GM12878 (cell line): ENCODE data around the gene IQGAP2. TPM values are rescaled to one million over a fixed set of nuclear protein-coding genes. Genes with fewer than 3 reads are reported as not detected.

Experiments
- ATAC-seq: fragments of 200-7000 bp; cut with Tn5 transposase; 3 replicates; pipeline ENCODE4 v1.9.1; 2020; ENCODE audit warnings: mild to moderate bottlenecking, moderate library complexity
- BruUV-seq: library from RNA; stranded (reverse); fragments of 400-500 nt; replicated peaks from 2 replicates; lab custom pipeline; 2021; lab: Mats Ljungman, UMichigan
- CTCF ChIA-PET: fragments of 300-600 bp; sonication (Branson Sonifier 250); formaldehyde crosslinking; extraction: SDS; loops from one replicate; lab custom pipeline; 2021; ENCODE audit warnings: inconsistent platforms; lab: Yijun Ruan, JAX
- POLR2A ChIA-PET: fragments of 350-600 bp; formaldehyde crosslinking; extraction: SDS; loops from one replicate; lab custom pipeline; 2021; ENCODE audit warnings: inconsistent platforms; lab: Charles Lee
- RAD21 ChIA-PET: fragments of 300-600 bp; sonication (Branson Sonifier 250); formaldehyde crosslinking; loops from one replicate; lab custom pipeline; 2023; ENCODE audit warnings: antibody characterized with exemption; ENCODE audit not compliant: unreplicated experiment; lab: Charles Lee
- SMC1A ChIA-PET: fragments of 300-600 bp; sonication (Branson Sonifier 250); formaldehyde crosslinking; loops from one replicate; lab custom pipeline; 2023; ENCODE audit not compliant: unreplicated experiment, uncharacterized antibody; lab: Charles Lee
- DNase-seq: peaks from one replicate; pipeline ENCODE4 v3.0.0-alpha.2; 2011; ENCODE audit warnings: low read depth, low spot score
- FAIRE-seq: peaks from 3 replicates; lab custom pipeline; 2011; peaks lifted over from hg19 to GRCh38; lab: Jason Lieb, UNC
- H2AFZ ChIP-seq: 2 replicates; pipeline ENCODE4 v1.6.0; 2011; ENCODE audit warnings: low read depth, low read length, control low read depth; ENCODE audit not compliant: control insufficient read depth
- H3K27ac ChIP-seq: 2 replicates; pipeline ENCODE4 v1.5.1; 2011; ENCODE audit warnings: control low read depth; ENCODE audit not compliant: control insufficient read depth, insufficient read depth
- H3K27me3 ChIP-seq, 2 experiments: replicated peaks in 1 of 2; 2 replicates each; pipeline versions ENCODE4 v1.6.0 to v1.6.1; 2011; ENCODE audit warnings: low read length in 1 of 2; ENCODE audit not compliant: control insufficient read depth in 2 of 2, insufficient read depth in 2 of 2
- H3K36me3 ChIP-seq, 2 experiments: 2 replicates each; pipeline ENCODE4 v1.5.1; 2011; ENCODE audit warnings: low read length in 1 of 2; ENCODE audit not compliant: control insufficient read depth in 2 of 2, insufficient read depth in 2 of 2
- H3K4me1 ChIP-seq: 2 replicates; pipeline ENCODE4 v1.6.1; 2011; ENCODE audit warnings: mild to moderate bottlenecking, low read length, moderate library complexity, mixed read lengths; ENCODE audit not compliant: control insufficient read depth, insufficient read depth
- H3K4me2 ChIP-seq: 2 replicates; pipeline ENCODE4 v1.6.0; 2011; ENCODE audit warnings: control low read depth; ENCODE audit not compliant: control insufficient read depth, insufficient read depth
- H3K4me3 ChIP-seq: fragments of 200-600 bp; sonication (generic); 2 replicates; pipeline ENCODE4 v1.5.1; 2016
- H3K79me2 ChIP-seq: 2 replicates; pipeline ENCODE4 v1.6.0; 2011; ENCODE audit warnings: low read length; ENCODE audit not compliant: control insufficient read depth, insufficient read depth
- H3K9ac ChIP-seq: 2 replicates; pipeline ENCODE4 v1.8.0; 2011; ENCODE audit warnings: low read length, control low read depth, mixed read lengths; ENCODE audit not compliant: control insufficient read depth, insufficient read depth
- H3K9me3 ChIP-seq: replicated peaks from 3 replicates; pipeline ENCODE4 v1.5.1; 2011; ENCODE audit warnings: mild to moderate bottlenecking, low read length; ENCODE audit not compliant: control insufficient read depth, insufficient read depth
- H4K20me1 ChIP-seq: 2 replicates; pipeline ENCODE4 v1.6.0; 2011; ENCODE audit not compliant: control insufficient read depth, insufficient read depth
- EED ChIP-seq: sonication (generic); IDR thresholded peaks from 2 replicates; pipeline ENCODE4 v1.6.1; 2016; ENCODE audit warnings: antibody characterized with exemption, low read depth
- HCFC1 ChIP-seq: fragments of 150-350 bp; IDR thresholded peaks from 2 replicates; pipeline ENCODE4 v1.6.1; 2014; ENCODE audit warnings: low read length
- IKZF1 ChIP-seq: fragments of 450-650 bp; conservative IDR thresholded peaks from 2 replicates; pipeline ENCODE4 v1.6.1; 2017; ENCODE audit warnings: antibody characterized with exemption, mild to moderate bottlenecking
- MEF2B ChIP-seq: fragments of 450-650 bp; IDR thresholded peaks from 2 replicates; pipeline ENCODE4 v1.6.1; 2018; ENCODE audit warnings: mild to moderate bottlenecking, moderate library complexity; ENCODE audit not compliant: partially characterized antibody, poor library complexity, severe bottlenecking
- SMAD5 ChIP-seq: IDR thresholded peaks from 2 replicates; pipeline ENCODE4 v1.6.1; 2016; ENCODE audit warnings: antibody characterized with exemption, low read depth
- STAT1 ChIP-seq: fragments of 450-650 bp; conservative IDR thresholded peaks from 2 replicates; pipeline ENCODE4 v1.6.1; 2014; ENCODE audit warnings: antibody characterized with exemption, mild to moderate bottlenecking
- ZNF217 ChIP-seq: fragments of 450-650 bp; IDR thresholded peaks from 2 replicates; pipeline ENCODE4 v1.6.1; 2017; ENCODE audit warnings: antibody characterized with exemption, mild to moderate bottlenecking
- ZNF274 ChIP-seq: IDR thresholded peaks from one replicate; pipeline ENCODE4 v1.8.0; 2011; ENCODE audit not compliant: insufficient read length, insufficient read depth
- ZNF687 ChIP-seq: fragments of 450-650 bp; IDR thresholded peaks from 2 replicates; pipeline ENCODE4 v1.6.1; 2017; ENCODE audit warnings: mild to moderate bottlenecking, moderate library complexity
- ZSCAN29 ChIP-seq: fragments of 450-650 bp; IDR thresholded peaks from 2 replicates; pipeline ENCODE4 v1.6.1; 2017; ENCODE audit warnings: mild to moderate bottlenecking, moderate library complexity
- WGBS: methylation state at CpG from one replicate; pipeline ENCODE4 v1.1.6; 2016; ENCODE audit warnings: low lambda C conversion rate; ENCODE audit not compliant: insufficient replicate concordance, insufficient coverage; ENCODE audit errors: missing lambda C conversion rate; 5-methylcytosine and 5-hydroxymethylcytosine counted together
- in situ Hi-C: fragments of 300-500 bp; cut with MboI; formaldehyde crosslinking; loops from 9 replicates; pipeline ENCODE4 v1.14.3; 2018; ENCODE audit warnings: mixed read lengths
- intact Hi-C: fragments of 100-400 bp; cut with micrococcal nuclease; formaldehyde crosslinking; loops from one replicate; pipeline ENCODE4 v1.14.2; 2022; ENCODE audit not compliant: unreplicated experiment
- polyA plus RNA-seq, 11 experiments: library from polyadenylated mRNA; depleted of rRNA in 4 of 11; unstranded in 6 of 11; stranded (reverse) in 5 of 11; fragments of >200 nt; fragmentation: Nextera tagmentation in 4 of 11; fragmentation: Illumina TruSeq in 1 of 11; extraction: Ambion mirVana in 4 of 11; extraction: Trizol in 1 of 11; gene quantifications; 1 replicate in 1 of 11; 2 replicates in 10 of 11; pipeline versions ENCODE4 v1.2.1 to v1.2.3, GENCODE V29; 2011 to 2016; ENCODE audit warnings: inconsistent platforms in 2 of 11, missing spikeins in 2 of 11, low read depth in 1 of 11
- total RNA-seq, 4 experiments: library from RNA; depleted of rRNA in 3 of 4; stranded (reverse); fragments of >200 nt in 3 of 4; fragmentation: Illumina TruSeq in 1 of 4; extraction: Trizol in 1 of 4; gene quantifications; 2 replicates each; pipeline versions ENCODE4 v1.2.1 to v1.2.3, GENCODE V29; 2013 to 2021
- TF ChIP-seq, protein P1 (sequence below): fragments of 450-650 bp; IDR thresholded peaks from 2 replicates; pipeline ENCODE4 v1.6.1; 2016; ENCODE audit warnings: mild to moderate bottlenecking
- TF ChIP-seq, protein P2 (sequence below): IDR thresholded peaks from 2 replicates; pipeline ENCODE4 v1.6.1; 2011; ENCODE audit warnings: low read depth, low read length, improper control_type of control experiment, borderline replicate concordance
- TF ChIP-seq, protein P3 (sequence below): fragments of 150-350 bp; IDR thresholded peaks from 2 replicates; pipeline ENCODE4 v1.6.1; 2014; ENCODE audit warnings: mild to moderate bottlenecking, low read depth, low read length

The IQGAP2 gene
- total and polyA plus RNA-seq, 10 of the 15 experiments (the other 5 are each of a cell fraction or from before 2014, with no cell fraction given): 14.5 to 41.4 (median 21.8) TPM

DNA sequence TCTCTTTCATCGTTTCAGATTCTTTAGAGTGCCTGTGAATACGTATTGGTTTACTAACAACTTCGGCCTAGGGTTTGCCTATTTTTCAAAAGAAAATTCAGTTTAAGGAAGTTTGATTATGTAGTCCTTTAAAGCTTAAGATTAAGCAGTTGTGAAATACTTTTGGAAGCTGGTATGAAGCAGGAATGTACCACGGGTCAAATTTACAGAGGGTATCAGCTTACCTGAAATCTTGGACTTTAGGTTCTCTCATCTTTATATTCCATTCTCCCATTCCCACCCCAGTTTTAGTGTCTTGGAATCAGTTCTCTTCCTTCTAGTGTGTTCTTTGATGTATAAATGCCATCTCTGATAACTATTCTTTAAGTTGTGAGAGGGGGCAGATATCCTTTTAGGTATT, 53.2 kb downstream of the IQGAP2 start:
- in situ Hi-C loops: no loop called here
- intact Hi-C loops: no loop called here
- no peak overlapping the region for H3K9ac ChIP-seq
- BruUV-seq: no TSS peak
- no peak overlapping the region for H3K27ac ChIP-seq
- H3K4me3 ChIP-seq: no peak overlapping the region
- no peak overlapping the region for H3K4me2 ChIP-seq
- H4K20me1 ChIP-seq: no peaks in the 10 kb centered on the region
- H3K4me1 ChIP-seq: no peaks in the 10 kb centered on the region
- no peaks in the 10 kb centered on the region for H3K79me2 ChIP-seq
- H3K36me3 ChIP-seq: no peaks in the 10 kb centered on the region
- ChIA-PET SMC1A (interaction anchor here (0.8 kb wide), 1 partner anchor 115 kb away, joined by 3 read pairs; no protein-coding TSS in a partner anchor), CTCF (no interaction called here), POLR2A (no interaction called here)
- ATAC-seq (no peak), DNase-seq (no peak)
- no peak overlapping the region for H2AFZ ChIP-seq
- H3K27me3 ChIP-seq: no peaks in the 10 kb centered on the region
- no peaks in the 10 kb centered on the region for H3K9me3 ChIP-seq
- no peak for TF ChIP-seq IKZF1
- TF ChIP-seq, protein P1, sequence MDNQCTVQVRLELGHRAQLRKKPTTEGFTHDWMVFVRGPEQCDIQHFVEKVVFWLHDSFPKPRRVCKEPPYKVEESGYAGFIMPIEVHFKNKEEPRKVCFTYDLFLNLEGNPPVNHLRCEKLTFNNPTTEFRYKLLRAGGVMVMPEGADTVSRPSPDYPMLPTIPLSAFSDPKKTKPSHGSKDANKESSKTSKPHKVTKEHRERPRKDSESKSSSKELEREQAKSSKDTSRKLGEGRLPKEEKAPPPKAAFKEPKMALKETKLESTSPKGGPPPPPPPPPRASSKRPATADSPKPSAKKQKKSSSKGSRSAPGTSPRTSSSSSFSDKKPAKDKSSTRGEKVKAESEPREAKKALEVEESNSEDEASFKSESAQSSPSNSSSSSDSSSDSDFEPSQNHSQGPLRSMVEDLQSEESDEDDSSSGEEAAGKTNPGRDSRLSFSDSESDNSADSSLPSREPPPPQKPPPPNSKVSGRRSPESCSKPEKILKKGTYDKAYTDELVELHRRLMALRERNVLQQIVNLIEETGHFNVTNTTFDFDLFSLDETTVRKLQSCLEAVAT: no peak
- TF ChIP-seq ZNF687: no peak
- no peak for TF ChIP-seq SMAD5
- TF ChIP-seq STAT1: no peak
- TF ChIP-seq, protein P2, sequence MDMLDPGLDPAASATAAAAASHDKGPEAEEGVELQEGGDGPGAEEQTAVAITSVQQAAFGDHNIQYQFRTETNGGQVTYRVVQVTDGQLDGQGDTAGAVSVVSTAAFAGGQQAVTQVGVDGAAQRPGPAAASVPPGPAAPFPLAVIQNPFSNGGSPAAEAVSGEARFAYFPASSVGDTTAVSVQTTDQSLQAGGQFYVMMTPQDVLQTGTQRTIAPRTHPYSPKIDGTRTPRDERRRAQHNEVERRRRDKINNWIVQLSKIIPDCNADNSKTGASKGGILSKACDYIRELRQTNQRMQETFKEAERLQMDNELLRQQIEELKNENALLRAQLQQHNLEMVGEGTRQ: no peak
- TF ChIP-seq ZSCAN29: no peak
- TF ChIP-seq ZNF217: no peak
- TF ChIP-seq ZNF274: no peak
- TF ChIP-seq, protein P3, sequence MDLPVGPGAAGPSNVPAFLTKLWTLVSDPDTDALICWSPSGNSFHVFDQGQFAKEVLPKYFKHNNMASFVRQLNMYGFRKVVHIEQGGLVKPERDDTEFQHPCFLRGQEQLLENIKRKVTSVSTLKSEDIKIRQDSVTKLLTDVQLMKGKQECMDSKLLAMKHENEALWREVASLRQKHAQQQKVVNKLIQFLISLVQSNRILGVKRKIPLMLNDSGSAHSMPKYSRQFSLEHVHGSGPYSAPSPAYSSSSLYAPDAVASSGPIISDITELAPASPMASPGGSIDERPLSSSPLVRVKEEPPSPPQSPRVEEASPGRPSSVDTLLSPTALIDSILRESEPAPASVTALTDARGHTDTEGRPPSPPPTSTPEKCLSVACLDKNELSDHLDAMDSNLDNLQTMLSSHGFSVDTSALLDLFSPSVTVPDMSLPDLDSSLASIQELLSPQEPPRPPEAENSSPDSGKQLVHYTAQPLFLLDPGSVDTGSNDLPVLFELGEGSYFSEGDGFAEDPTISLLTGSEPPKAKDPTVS: no peak
- TF ChIP-seq HCFC1: no peak
- no peak for TF ChIP-seq MEF2B
- no peak for TF ChIP-seq EED
- TF ChIP-seq, all 136 proteins: peak for 0
- no peak for FAIRE-seq
- RAD21 ChIA-PET: no interaction called here
- 75% methylated on average over 4 of the region's 4 CpGs for WGBS
